Measurements from ENCODE around the gene GLI1. TPM values are rescaled to one million over a fixed set of nuclear protein-coding genes. Genes with fewer than 3 reads are reported as not detected.

The GLI1 gene
- total RNA-seq, 1 donor from 2014 or later, result 0.26 TPM

DNA sequence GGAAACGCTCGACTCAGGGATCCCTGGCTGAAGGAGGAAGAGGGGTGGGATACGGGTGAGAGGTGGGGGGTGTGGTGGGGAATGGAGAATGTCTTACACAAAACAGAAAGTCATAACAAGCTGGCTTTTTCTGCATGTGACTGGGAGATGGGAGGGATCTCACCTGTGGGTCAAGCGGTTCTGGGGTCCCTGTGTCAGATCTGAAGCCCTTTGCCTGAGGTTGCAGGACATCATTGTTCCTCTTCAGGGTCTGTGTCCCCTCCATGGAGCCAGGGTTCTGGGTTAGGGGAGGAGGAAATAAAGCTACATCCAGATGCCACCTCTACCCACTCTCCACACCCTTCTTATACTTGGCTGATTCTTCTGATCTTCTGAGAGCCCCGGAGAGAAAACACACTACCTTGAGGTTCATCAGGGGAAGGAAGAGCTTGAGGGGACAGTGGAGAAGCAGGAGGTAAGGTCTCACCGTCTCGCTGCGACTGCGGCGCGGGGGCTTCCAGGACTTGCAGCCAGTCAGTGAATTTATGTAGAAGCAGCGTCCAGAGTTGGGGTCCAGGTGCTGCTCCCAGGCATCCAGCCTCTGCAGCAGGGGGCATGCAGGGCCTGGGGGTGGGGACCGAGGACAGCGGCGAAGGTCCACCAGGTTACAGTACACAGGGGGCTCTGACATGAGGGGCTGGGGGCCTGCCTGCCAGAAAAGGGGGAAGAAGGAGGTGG lies 17.6 kb downstream of the GLI1 start:
- Histone ChIP-seq H3K36me3 (ENCODE audit: control insufficient read depth, insufficient read depth, low read length) (no peaks in the 10 kb centered on the region), H3K27me3 (ENCODE audit: control insufficient read depth, insufficient read depth, low read length) (peaks cover 43% of the 10 kb centered on the region), H3K4me3 (ENCODE audit: low read depth, low read length) (no peak overlapping the region)
- TF ChIP-seq, protein P1, sequence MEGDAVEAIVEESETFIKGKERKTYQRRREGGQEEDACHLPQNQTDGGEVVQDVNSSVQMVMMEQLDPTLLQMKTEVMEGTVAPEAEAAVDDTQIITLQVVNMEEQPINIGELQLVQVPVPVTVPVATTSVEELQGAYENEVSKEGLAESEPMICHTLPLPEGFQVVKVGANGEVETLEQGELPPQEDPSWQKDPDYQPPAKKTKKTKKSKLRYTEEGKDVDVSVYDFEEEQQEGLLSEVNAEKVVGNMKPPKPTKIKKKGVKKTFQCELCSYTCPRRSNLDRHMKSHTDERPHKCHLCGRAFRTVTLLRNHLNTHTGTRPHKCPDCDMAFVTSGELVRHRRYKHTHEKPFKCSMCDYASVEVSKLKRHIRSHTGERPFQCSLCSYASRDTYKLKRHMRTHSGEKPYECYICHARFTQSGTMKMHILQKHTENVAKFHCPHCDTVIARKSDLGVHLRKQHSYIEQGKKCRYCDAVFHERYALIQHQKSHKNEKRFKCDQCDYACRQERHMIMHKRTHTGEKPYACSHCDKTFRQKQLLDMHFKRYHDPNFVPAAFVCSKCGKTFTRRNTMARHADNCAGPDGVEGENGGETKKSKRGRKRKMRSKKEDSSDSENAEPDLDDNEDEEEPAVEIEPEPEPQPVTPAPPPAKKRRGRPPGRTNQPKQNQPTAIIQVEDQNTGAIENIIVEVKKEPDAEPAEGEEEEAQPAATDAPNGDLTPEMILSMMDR (IDR thresholded peaks at IDR 0.05; ENCODE audit: insufficient read depth, low read length, severe bottlenecking), result no peak
- FAIRE-seq (no peak), DNase-seq (ENCODE audit: low read depth) (no peak)

DNA sequence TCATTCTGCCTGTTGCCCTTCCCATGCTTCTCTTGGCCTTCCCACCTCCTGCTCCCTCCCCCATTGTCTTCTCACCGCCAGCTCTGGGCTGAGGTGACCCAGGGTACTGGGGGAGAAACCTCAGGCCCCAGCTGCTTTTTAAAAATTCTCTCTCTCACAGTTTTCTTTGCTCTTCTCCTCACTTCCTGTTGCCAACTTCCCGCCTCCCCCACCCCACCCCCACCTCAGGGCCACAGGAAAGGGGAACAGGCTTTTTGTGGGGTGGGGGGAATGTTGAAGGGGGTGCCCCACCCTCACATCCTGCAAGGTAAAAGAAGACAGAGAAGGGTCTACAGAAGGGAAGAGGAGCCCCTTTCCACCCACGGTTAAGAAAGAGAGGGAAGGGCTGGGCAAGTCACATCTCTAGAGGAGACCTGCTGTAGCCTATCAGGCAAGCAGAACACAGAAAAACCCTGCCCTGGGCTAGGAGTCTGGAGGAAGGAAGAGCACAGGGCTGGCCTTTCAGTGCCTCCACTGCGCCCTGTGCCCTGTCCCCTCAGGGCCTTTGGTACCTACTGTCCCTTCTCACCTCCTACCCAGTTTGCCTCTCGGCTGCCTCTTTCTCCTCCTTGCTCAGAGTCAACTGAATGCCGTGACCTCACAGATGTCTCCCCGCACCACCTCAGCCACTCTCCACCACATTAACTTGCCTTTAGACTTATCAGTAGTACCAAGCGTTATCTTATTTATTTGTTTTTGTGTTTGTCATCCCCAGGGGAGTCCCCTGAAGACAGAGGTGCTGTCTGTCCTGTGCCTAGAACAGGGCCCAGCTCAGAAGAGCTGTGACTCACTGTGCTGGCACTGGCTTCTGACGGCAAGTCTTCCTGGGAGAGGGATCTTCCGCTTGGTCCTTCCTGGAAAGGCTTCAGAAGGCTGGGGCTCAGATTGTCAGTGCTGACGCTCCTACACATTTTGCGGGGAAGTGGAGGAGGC lies 18.4 kb downstream of the GLI1 start:
- H3K36me3 ChIP-seq (ENCODE audit: control insufficient read depth, insufficient read depth, low read length), result no peaks in the 10 kb centered on the region
- H3K27me3 ChIP-seq (ENCODE audit: control insufficient read depth, insufficient read depth, low read length), result peaks cover 37% of the 10 kb centered on the region
- FAIRE-seq, result no peak
- no peak overlapping the region for H3K4me3 ChIP-seq (ENCODE audit: low read depth, low read length)
- DNase-seq (ENCODE audit: low read depth), result peak; percentile 48
- TF ChIP-seq, protein P1 (IDR thresholded peaks at IDR 0.05; ENCODE audit: insufficient read depth, low read length, severe bottlenecking), result no peak

DNA sequence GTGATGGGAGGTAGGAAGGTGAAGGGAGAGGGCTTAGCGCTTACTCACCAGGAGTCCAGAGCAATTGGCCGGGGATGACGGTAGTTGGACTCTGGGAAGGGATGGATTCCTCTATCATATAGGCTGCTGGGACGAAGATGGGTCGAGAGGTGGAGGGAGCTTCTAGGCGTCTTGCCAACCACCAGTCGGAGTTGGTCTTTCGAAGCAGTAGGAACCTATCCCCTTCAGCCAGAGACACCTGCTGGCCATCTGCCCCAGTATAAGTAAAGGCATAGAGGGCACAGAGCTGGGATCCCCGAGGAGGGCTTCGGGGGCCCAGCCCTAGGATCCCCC lies 19.4 kb downstream of the GLI1 start:
- H3K27me3 ChIP-seq (ENCODE audit: control insufficient read depth, insufficient read depth, low read length), result peaks cover 32% of the 10 kb centered on the region
- DNase-seq (ENCODE audit: low read depth), result no peak
- H3K36me3 ChIP-seq (ENCODE audit: control insufficient read depth, insufficient read depth, low read length), result no peaks in the 10 kb centered on the region
- no peak overlapping the region for H3K4me3 ChIP-seq (ENCODE audit: low read depth, low read length)
- TF ChIP-seq, protein P1 (IDR thresholded peaks at IDR 0.05; ENCODE audit: insufficient read depth, low read length, severe bottlenecking), result no peak
- no peak for FAIRE-seq

DNA sequence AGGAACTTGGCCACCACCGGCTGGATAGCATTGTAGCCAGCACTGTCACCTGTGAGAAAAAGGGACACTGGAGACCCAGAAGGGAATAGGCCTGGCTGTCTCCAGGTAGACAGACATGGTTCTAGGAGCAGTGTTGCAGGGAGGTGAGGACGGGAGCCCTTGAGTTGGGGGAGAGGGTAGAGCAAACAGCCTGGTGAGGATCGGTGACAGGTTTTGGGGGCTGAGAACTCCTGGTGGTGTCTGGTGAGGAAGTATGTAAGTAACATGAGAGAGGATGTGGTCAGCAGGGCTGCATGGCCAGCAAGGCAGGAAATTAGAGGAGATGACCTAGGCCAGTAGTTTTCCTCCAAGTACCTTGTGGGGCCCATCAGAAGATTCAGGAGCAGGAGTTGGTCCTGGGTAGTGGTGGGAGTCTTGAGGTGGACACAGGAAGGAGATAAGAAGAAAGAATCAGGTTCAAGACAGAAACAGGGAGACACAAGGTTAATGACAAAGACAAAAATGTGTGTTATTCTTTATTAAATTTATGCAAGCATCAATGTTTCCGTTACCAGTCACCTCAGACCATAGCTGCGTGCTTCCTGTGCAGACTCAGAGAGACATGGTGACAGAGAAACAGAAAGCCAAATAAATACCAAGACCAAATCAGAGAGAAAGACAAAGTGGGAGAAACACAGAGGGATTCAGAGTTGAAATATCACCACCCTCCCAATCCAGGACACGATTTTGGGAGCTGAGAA lies 20.0 kb downstream of the GLI1 start, which contains the start of gene ARHGAP9:
ARHGAP9 (minus strand) TSS at position 491 of the 740 bp plus-strand sequence; CDS start at position 31, 460 bp downstream.
- FAIRE-seq, result no peak
- TF ChIP-seq, protein P1 (IDR thresholded peaks at IDR 0.05; ENCODE audit: insufficient read depth, low read length, severe bottlenecking), result no peak
- no peak within 1 kb of the TSS for H3K4me3 ChIP-seq (ENCODE audit: low read depth, low read length)
- no peak for DNase-seq (ENCODE audit: low read depth)
- H3K36me3 ChIP-seq (ENCODE audit: control insufficient read depth, insufficient read depth, low read length), result no peaks in the 10 kb centered on the region
- peaks cover 27% of the 10 kb centered on the region for H3K27me3 ChIP-seq (ENCODE audit: control insufficient read depth, insufficient read depth, low read length)

DNA sequence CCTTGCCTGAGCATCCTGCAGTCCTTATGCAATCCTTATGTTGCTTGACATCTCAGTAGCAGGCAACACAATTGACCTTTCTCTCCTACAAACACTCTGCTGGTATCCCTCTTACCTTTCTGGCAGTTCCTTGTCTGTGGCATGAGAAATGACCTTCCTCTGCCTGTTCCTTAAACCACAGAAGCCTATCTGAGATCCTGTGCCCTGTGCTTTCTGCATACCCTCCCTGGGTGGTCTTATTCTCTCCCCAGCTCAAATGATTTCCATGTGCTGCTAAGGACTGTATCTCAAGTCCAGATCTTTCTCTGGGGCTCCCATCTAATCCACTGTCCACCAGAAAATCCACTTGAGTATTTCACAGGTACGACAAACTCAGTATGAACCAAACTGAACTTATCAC lies 22.1 kb downstream of the GLI1 start:
- FAIRE-seq (no peak), DNase-seq (ENCODE audit: low read depth) (no peak)
- TF ChIP-seq, protein P1 (IDR thresholded peaks at IDR 0.05; ENCODE audit: insufficient read depth, low read length, severe bottlenecking), result no peak
- Histone ChIP-seq H3K36me3 (ENCODE audit: control insufficient read depth, insufficient read depth, low read length) (no peaks in the 10 kb centered on the region), H3K4me3 (ENCODE audit: low read depth, low read length) (no peak overlapping the region), H3K27me3 (ENCODE audit: control insufficient read depth, insufficient read depth, low read length) (peaks cover 7% of the 10 kb centered on the region)
